ENCODE results near the gene IGF1.

The IGF1 gene

GRCh38 chr12:102496591-102496990 lies 16.2 kb upstream of the IGF1 start:
- Mint-ChIP-seq H3K4me1 (peaks cover 11% of the 10 kb centered on the region), H3K36me3 (ENCODE audit: low read depth) (peaks cover 4% of the 10 kb centered on the region), H3K27ac (no peak overlapping the region), H3K27me3 (ENCODE audit: low read depth, poor library complexity) (no peaks in the 10 kb centered on the region), H3K9me3 (peaks cover 31% of the 10 kb centered on the region), H3K4me3 (no peak overlapping the region)
- no peak for DNase-seq
- TF ChIP-seq CTCF (IDR thresholded peaks at IDR 0.05) = no peak

GRCh38 chr12:102487226-102487625 lies 6.9 kb upstream of the IGF1 start:
- Mint-ChIP-seq H3K9me3 (peaks cover 33% of the 10 kb centered on the region), H3K4me1 (peaks cover 11% of the 10 kb centered on the region), H3K27ac (no peak overlapping the region), H3K36me3 (ENCODE audit: low read depth) (no peaks in the 10 kb centered on the region), H3K27me3 (ENCODE audit: low read depth, poor library complexity) (peaks cover 6% of the 10 kb centered on the region), H3K4me3 (no peak overlapping the region)
- TF ChIP-seq CTCF (IDR thresholded peaks at IDR 0.05) = no peak
- no peak for DNase-seq

- H3K27ac Mint-ChIP-seq = no peak overlapping the region
- H3K36me3 Mint-ChIP-seq (ENCODE audit: low read depth) = peaks cover 5% of the 10 kb centered on the region
- TF ChIP-seq CTCF (IDR thresholded peaks at IDR 0.05) = no peak
- H3K4me3 Mint-ChIP-seq = no peak overlapping the region
- H3K4me1 Mint-ChIP-seq = peaks cover 11% of the 10 kb centered on the region
- peaks cover 7% of the 10 kb centered on the region for H3K27me3 Mint-ChIP-seq (ENCODE audit: low read depth, poor library complexity)
- DNase-seq = no peak
- H3K9me3 Mint-ChIP-seq = peaks cover 30% of the 10 kb centered on the region
These were observed 5.8 kb upstream of the IGF1 start for GRCh38 chr12:102486153-102486552.

- Mint-ChIP-seq H3K27ac (no peak overlapping the region), H3K4me1 (peaks cover 11% of the 10 kb centered on the region), H3K4me3 (no peak overlapping the region), H3K9me3 (peaks cover 17% of the 10 kb centered on the region), H3K27me3 (ENCODE audit: low read depth, poor library complexity) (peaks cover 9% of the 10 kb centered on the region), H3K36me3 (ENCODE audit: low read depth) (peaks cover 5% of the 10 kb centered on the region)
- TF ChIP-seq CTCF (IDR thresholded peaks at IDR 0.05) = peak; percentile 92
- peak; percentile 58 for DNase-seq
These were observed 4.1 kb upstream of the IGF1 start for GRCh38 chr12:102484428-102484958.

- TF ChIP-seq CTCF (IDR thresholded peaks at IDR 0.05) = no peak
- H3K9me3 Mint-ChIP-seq = peaks cover 12% of the 10 kb centered on the region
- H3K4me3 Mint-ChIP-seq = no peak overlapping the region
- no peak for DNase-seq
- peaks cover 5% of the 10 kb centered on the region for H3K36me3 Mint-ChIP-seq (ENCODE audit: low read depth)
- no peak overlapping the region for H3K27ac Mint-ChIP-seq
- peaks cover 11% of the 10 kb centered on the region for H3K4me1 Mint-ChIP-seq
- peaks cover 9% of the 10 kb centered on the region for H3K27me3 Mint-ChIP-seq (ENCODE audit: low read depth, poor library complexity)
These were observed 3.7 kb upstream of the IGF1 start for GRCh38 chr12:102484017-102484416.

- peaks cover 5% of the 10 kb centered on the region for H3K36me3 Mint-ChIP-seq (ENCODE audit: low read depth)
- H3K9me3 Mint-ChIP-seq = peaks cover 10% of the 10 kb centered on the region
- no peak overlapping the region for H3K27ac Mint-ChIP-seq
- H3K4me1 Mint-ChIP-seq = peaks cover 11% of the 10 kb centered on the region
- H3K27me3 Mint-ChIP-seq (ENCODE audit: low read depth, poor library complexity) = peaks cover 9% of the 10 kb centered on the region
- DNase-seq = no peak
- H3K4me3 Mint-ChIP-seq = no peak overlapping the region
- TF ChIP-seq CTCF (IDR thresholded peaks at IDR 0.05) = no peak
These were observed 3.1 kb upstream of the IGF1 start for GRCh38 chr12:102483466-102483865.

All from nephron progenitor cell (in vitro differentiated cells).